K562 (cell line): ENCODE data around the gene FSTL4. TPM values are rescaled to one million over a fixed set of nuclear protein-coding genes. Genes with fewer than 3 reads are reported as not detected.

Source experiments
- ATAC-seq: fragments of 200-7000 bp; cut with Tn5 transposase; 3 replicates; pipeline ENCODE4 v1.9.1; 2020; ENCODE audit warnings: moderate library complexity
- BruUV-seq: library from RNA; stranded (reverse); fragments of 400-500 nt; replicated peaks from 2 replicates; lab custom pipeline; 2021; lab: Mats Ljungman, UMichigan
- CTCF ChIA-PET: fragments of 300-600 bp; formaldehyde crosslinking; extraction: SDS; loops from one replicate; lab custom pipeline; 2021; ENCODE audit warnings: low intra/inter-chr PET ratio; lab: Yijun Ruan, JAX
- POLR2A ChIA-PET: fragments of 300-600, 350-650 bp; sonication (Branson Sonifier 250); formaldehyde crosslinking; extraction: SDS; loops from one replicate; lab custom pipeline; 2021; ENCODE audit warnings: antibody characterized with exemption, inconsistent platforms; lab: Yijun Ruan, JAX
- DNase-seq, 4 experiments: peaks; one replicate each; pipeline versions ENCODE4 v3.0.0 to v3.0.0-alpha.2; 2011 to 2018; ENCODE audit warnings: low spot score in 3 of 4, mixed read lengths in 3 of 4; ENCODE audit errors: extremely low read depth in 1 of 4
- FAIRE-seq: peaks from 2 replicates; lab custom pipeline; 2011; peaks lifted over from hg19 to GRCh38; lab: Jason Lieb, UNC
- H2AFZ ChIP-seq: 2 replicates; pipeline ENCODE4 v1.6.0; 2011; ENCODE audit warnings: low read depth, low read length, control low read depth, inconsistent platforms
- H3K27ac ChIP-seq: fragments of 200-600 bp; 3 replicates; pipeline ENCODE4 v1.8.0; 2011; ENCODE audit warnings: low read depth, mild to moderate bottlenecking, control low read depth, inconsistent platforms, low read length, moderate library complexity, mixed read lengths; ENCODE audit errors: extremely low read depth
- H3K27me3 ChIP-seq, 2 experiments: fragments of 300-600 bp in 1 of 2; 2 replicates in 1 of 2; 3 replicates in 1 of 2; pipeline versions ENCODE4 v1.6.0 to v1.8.0; 2011; ENCODE audit warnings: inconsistent platforms in 2 of 2, low read length in 2 of 2, mild to moderate bottlenecking in 1 of 2, mixed read lengths in 1 of 2, moderate library complexity in 1 of 2; ENCODE audit not compliant: control insufficient read depth in 2 of 2, insufficient read depth in 2 of 2
- H3K36me3 ChIP-seq: fragments of 300-600 bp; 3 replicates; pipeline ENCODE4 v1.8.0; 2011; ENCODE audit warnings: mild to moderate bottlenecking, low read length, inconsistent platforms; ENCODE audit not compliant: control insufficient read depth, insufficient read depth
- H3K4me1 ChIP-seq, 2 experiments: fragments of 200-600 bp in 1 of 2; replicated peaks in 1 of 2; 2 replicates in 1 of 2; 3 replicates in 1 of 2; pipeline versions ENCODE4 v1.5.1 to v1.8.0; 2011; ENCODE audit warnings: inconsistent platforms in 2 of 2, low read length in 2 of 2, mild to moderate bottlenecking in 1 of 2, mixed read lengths in 1 of 2, moderate library complexity in 1 of 2; ENCODE audit not compliant: control insufficient read depth in 2 of 2, insufficient read depth in 2 of 2
- H3K4me2 ChIP-seq: 2 replicates; pipeline ENCODE4 v1.6.1; 2011; ENCODE audit warnings: low read length, control low read depth, inconsistent platforms, mixed read lengths; ENCODE audit not compliant: insufficient read depth
- H3K4me3 ChIP-seq: fragments of 200-600 bp; sonication (generic), shearing (Covaris generic); 2 replicates; pipeline ENCODE4 v1.5.1; 2016; ENCODE audit warnings: control low read depth, inconsistent platforms
- H3K79me2 ChIP-seq: fragments of 200-600 bp; 3 replicates; pipeline ENCODE4 v1.8.0; 2011; ENCODE audit warnings: low read length, inconsistent platforms; ENCODE audit not compliant: control insufficient read depth, insufficient read depth
- H3K9ac ChIP-seq, 2 experiments: 2 replicates each; pipeline versions ENCODE4 v1.6.0 to v1.6.1; 2011; ENCODE audit warnings: low read depth in 2 of 2, low read length in 2 of 2, control low read depth in 1 of 2, inconsistent platforms in 1 of 2, mild to moderate bottlenecking in 1 of 2, mixed read lengths in 1 of 2; ENCODE audit not compliant: insufficient read depth in 1 of 2
- H3K9me1 ChIP-seq: one replicate; pipeline ENCODE4 v1.6.0; 2011; ENCODE audit warnings: inconsistent platforms, mild to moderate bottlenecking, low read length, moderate library complexity; ENCODE audit not compliant: control insufficient read depth, insufficient read depth
- H3K9me3 ChIP-seq: replicated peaks from 2 replicates; pipeline ENCODE4 v1.5.1; 2011; ENCODE audit warnings: low read depth, low read length, inconsistent platforms; ENCODE audit not compliant: control insufficient read depth, insufficient read depth
- H4K20me1 ChIP-seq: replicated peaks from 2 replicates; pipeline ENCODE4 v1.6.1; 2011; ENCODE audit warnings: low read length, inconsistent platforms, mixed read lengths; ENCODE audit not compliant: control insufficient read depth, insufficient read depth
- BACH1 ChIP-seq: fragments of 200-800 bp; sonication (Bioruptor generic); IDR thresholded peaks from 2 replicates; pipeline ENCODE4 v1.6.1; 2016; ENCODE audit warnings: missing genetic modification characterization, missing compliant biosample characterization
- GTF2B ChIP-seq: IDR thresholded peaks from 2 replicates; pipeline ENCODE4 v1.6.1; 2011; ENCODE audit not compliant: insufficient read length; ENCODE audit errors: extremely low read depth
- ILF3 ChIP-seq: fragments of 450-650 bp; IDR thresholded peaks from 2 replicates; pipeline ENCODE4 v1.6.1; 2018; ENCODE audit warnings: antibody characterized with exemption, mild to moderate bottlenecking, moderate library complexity, borderline replicate concordance
- MYBL2 ChIP-seq, 2 experiments: fragments of 450-650 bp in 1 of 2; sonication (generic) in 1 of 2; formaldehyde crosslinking in 1 of 2; IDR thresholded peaks; 2 replicates each; pipeline versions ENCODE4 v1.6.1 to v1.8.1; 2017 to 2022; ENCODE audit warnings: borderline replicate concordance in 1 of 2, inconsistent platforms in 1 of 2, low read depth in 1 of 2, mild to moderate bottlenecking in 1 of 2, missing genetic modification reagents in 1 of 2, moderate library complexity in 1 of 2
- NCOA4 ChIP-seq: fragments of 450-650 bp; IDR thresholded peaks from 2 replicates; pipeline ENCODE4 v1.6.1; 2018; ENCODE audit warnings: mild to moderate bottlenecking; ENCODE audit not compliant: partially characterized antibody
- NEUROD1 ChIP-seq: fragments of 150-350 bp; IDR thresholded peaks from 2 replicates; pipeline ENCODE4 v1.6.1; 2014; ENCODE audit warnings: borderline replicate concordance, low read length, low read depth; ENCODE audit not compliant: partially characterized antibody
- PHF21A ChIP-seq: fragments of 450-650 bp; IDR thresholded peaks from 2 replicates; pipeline ENCODE4 v1.6.1; 2017; ENCODE audit warnings: low read depth, borderline replicate concordance
- POU5F1 ChIP-seq: fragments of 150-350 bp; IDR thresholded peaks from 2 replicates; pipeline ENCODE4 v1.6.1; 2014; ENCODE audit warnings: borderline replicate concordance, low read length, low read depth, mild to moderate bottlenecking; ENCODE audit not compliant: partially characterized antibody
- YBX1 ChIP-seq: fragments of 450-650 bp; IDR thresholded peaks from 2 replicates; pipeline ENCODE4 v1.7.1; 2016; ENCODE audit warnings: mild to moderate bottlenecking
- ZNF146 ChIP-seq: IDR thresholded peaks from one replicate; pipeline ENCODE4 v1.6.1; 2018; ENCODE audit warnings: missing compliant biosample characterization; ENCODE audit not compliant: unreplicated experiment
- ZNF740 ChIP-seq, 3 experiments: fragments of 200-800 bp in 1 of 3; sonication (Bioruptor generic) in 1 of 3; sonication (generic) in 1 of 3; formaldehyde crosslinking in 1 of 3; IDR thresholded peaks; 2 replicates each; pipeline versions ENCODE4 v1.6.1 to v1.8.0; 2016 to 2022; ENCODE audit warnings: mild to moderate bottlenecking in 2 of 3, missing compliant biosample characterization in 2 of 3, missing genetic modification characterization in 2 of 3, missing genetic modification reagents in 1 of 3
- ZZZ3 ChIP-seq: fragments of 450-650 bp; IDR thresholded peaks from 2 replicates; pipeline ENCODE4 v1.6.1; 2016; ENCODE audit warnings: antibody characterized with exemption, mild to moderate bottlenecking, moderate library complexity
- WGBS: fragments of 100-300 bp; shearing (Covaris generic); methylation state at CpG from one replicate; pipeline ENCODE4 v1.1.6; 2016; ENCODE audit warnings: low coverage, mixed read lengths; ENCODE audit not compliant: insufficient coverage; ENCODE audit errors: missing lambda C conversion rate; 5-methylcytosine and 5-hydroxymethylcytosine counted together
- in situ Hi-C: fragments of 300-500 bp; cut with MboI; formaldehyde crosslinking; loops from 4 replicates; pipeline ENCODE4 v1.15.0; 2018; ENCODE audit warnings: inconsistent platforms, mixed read lengths
- intact Hi-C: fragments of 100-400 bp; cut with micrococcal nuclease; formaldehyde crosslinking; loops from 2 replicates; pipeline ENCODE4 v1.14.2; 2022
- polyA plus RNA-seq, 8 experiments: library from polyadenylated mRNA; depleted of rRNA in 4 of 8; stranded (reverse) in 5 of 8; unstranded in 3 of 8; fragments of >200 nt; fragmentation: Nextera tagmentation in 2 of 8; fragmentation: Illumina TruSeq in 1 of 8; extraction: Ambion mirVana in 2 of 8; extraction: Trizol in 1 of 8; gene quantifications; 2 replicates each; pipeline versions ENCODE4 v1.2.1 to v1.2.3, GENCODE V29; 2011 to 2014; ENCODE audit warnings: inconsistent platforms in 1 of 8, missing spikeins in 1 of 8
- total RNA-seq, 7 experiments: library from RNA; depleted of rRNA in 6 of 7; stranded (reverse); fragments of >200 nt in 6 of 7; fragmentation: Illumina TruSeq in 2 of 7; extraction: Trizol in 2 of 7; gene quantifications; 2 replicates each; pipeline versions ENCODE4 v1.2.1 to v1.2.3, GENCODE V29; 2011 to 2021; ENCODE audit warnings: low replicate concordance in 1 of 7

Gene FSTL4
- total and polyA plus RNA-seq, 9 of the 15 experiments (the other 6 are each of a cell fraction or from before 2014, with no cell fraction given): 0.08 to 0.18 (median 0.10) TPM; not detected in 5

DNA sequence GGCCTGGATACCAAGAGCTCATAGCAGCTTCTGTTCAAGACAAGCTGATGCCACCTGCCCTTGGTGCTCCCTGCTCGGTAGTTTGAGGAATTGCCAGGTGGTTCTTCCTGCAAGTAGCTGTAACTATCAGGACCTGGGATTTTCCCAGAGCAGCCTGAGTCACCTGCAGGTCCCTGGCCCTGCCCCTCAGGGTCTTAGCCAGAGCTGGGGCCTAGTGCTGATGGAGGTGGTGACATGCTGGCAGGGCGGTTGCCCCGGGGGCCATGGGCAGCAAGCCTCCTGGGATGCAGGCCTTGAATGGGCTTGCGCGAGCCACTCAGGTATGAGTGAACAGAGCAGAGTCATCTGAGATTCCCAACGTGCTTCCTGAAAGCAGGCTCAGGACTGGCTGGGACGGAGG is 298.3 kb downstream of the FSTL4 start:
- ChIA-PET POLR2A (interaction anchor here (0.5 kb wide), 1 partner anchor 489 kb away, joined by 3 read pairs; no protein-coding TSS in a partner anchor), CTCF (no interaction called here)
- no peak for FAIRE-seq

GRCh38 chr5:133311176-133311575 is 301.2 kb downstream of the FSTL4 start:
- FAIRE-seq: no peak
- Histone ChIP-seq H3K4me1 (no peaks in the 10 kb centered on the region), H3K36me3 (no peaks in the 10 kb centered on the region), H3K4me2 (no peak overlapping the region), H3K27ac (no peak overlapping the region), H3K9ac (no peak overlapping the region), H3K9me3 (no peaks in the 10 kb centered on the region), H3K79me2 (no peaks in the 10 kb centered on the region), H3K27me3 (peaks cover 12 to 43% of the 10 kb centered on the region in 2 experiments; a peak in 4 of 5 replicates), H2AFZ (no peak overlapping the region), H3K4me3 (no peak overlapping the region), H4K20me1 (0 out of 2 replicates have a peak, but pooled peaks cover 3% of the 10 kb centered on the region), H3K9me1 (no peaks in the 10 kb centered on the region)
- ChIA-PET CTCF (no interaction called here), POLR2A (interaction anchor here (1.4 kb wide), 1 partner anchor 9 kb away, joined by 3 read pairs; no protein-coding TSS in a partner anchor)
- in situ Hi-C loops: no loop called here
- DNase-seq: no peak
- whole genome bisulfite sequencing: 0% methylated on average over 4 of the region's 4 CpGs
- intact Hi-C loops: no loop called here
- BruUV-seq: no TSS peak
- ATAC-seq: no peak
- TF ChIP-seq ZZZ3: no peak
- TF ChIP-seq BACH1 (tag): no peak
- TF ChIP-seq ILF3: no peak
- no peak for TF ChIP-seq POU5F1
- TF ChIP-seq MYBL2 (IDR thresholded peaks at IDR 0.05; ENCODE audit: low read depth): no peak
- TF ChIP-seq MYBL2 (CRISPR knock-in tag; IDR thresholded peaks at IDR 0.05; ENCODE audit: borderline replicate concordance): no peak
- no peak for TF ChIP-seq NCOA4
- no peak for TF ChIP-seq PHF21A
- no peak for TF ChIP-seq YBX1
- no peak for TF ChIP-seq ZNF740 (CRISPR knock-in tag; IDR thresholded peaks at IDR 0.05)
- no peak for TF ChIP-seq ZNF740 (tag; IDR thresholded peaks at IDR 0.05)
- no peak for TF ChIP-seq NEUROD1
- no peak for TF ChIP-seq ZNF146 (CRISPR knock-in tag)

More for the DNA sequence above, 298.3 kb downstream of the FSTL4 start:
- Histone ChIP-seq H4K20me1 (0 out of 2 replicates have a peak, but pooled peaks cover 5% of the 10 kb centered on the region), H3K4me2 (no peak overlapping the region), H3K79me2 (no peaks in the 10 kb centered on the region), H3K9me1 (no peaks in the 10 kb centered on the region), H3K27ac (no peak overlapping the region), H3K36me3 (no peaks in the 10 kb centered on the region), H3K4me3 (no peak overlapping the region), H3K4me1 (no peaks in the 10 kb centered on the region), H3K27me3 (peaks cover 8 to 42% of the 10 kb centered on the region in 2 experiments; a peak in 4 of 5 replicates)
- ATAC-seq: no peak
- BruUV-seq: no TSS peak
- DNase-seq: no peak
- 1% methylated on average over 7 of the region's 7 CpGs for WGBS
- TF ChIP-seq GTF2B: no peak
- TF ChIP-seq, all 486 proteins: peak for 0
- intact Hi-C loops (no loop called here), in situ Hi-C loops (no loop called here)
- Histone ChIP-seq H2AFZ (no peak overlapping the region), H3K9me3 (no peaks in the 10 kb centered on the region), H3K9ac (no peak overlapping the region)
